GM12864 (cell line): ENCODE results near the gene RIT2.

Experiments used
- DNase-seq: peaks from one replicate; pipeline ENCODE4 v3.0.0-alpha.2; 2011; ENCODE audit warnings: low read depth
- H3K4me3 ChIP-seq: 2 replicates; pipeline ENCODE4 v1.5.1; 2011; ENCODE audit warnings: mild to moderate bottlenecking, low read depth, low read length, control low read depth
- CTCF ChIP-seq: IDR thresholded peaks from 2 replicates; pipeline ENCODE4 v1.5.1; 2011; ENCODE audit warnings: low read depth, mild to moderate bottlenecking, moderate library complexity, low read length, control low read depth, inconsistent platforms; ENCODE audit errors: missing control alignments

The RIT2 gene

GRCh38 chr18:43129946-43130524 lies 14.6 kb upstream of the RIT2 start:
- no peak for TF ChIP-seq CTCF
- DNase-seq = no peak
- no peak overlapping the region for H3K4me3 ChIP-seq

GRCh38 chr18:43125471-43125870 lies 10.0 kb upstream of the RIT2 start:
- no peak for DNase-seq
- no peak for TF ChIP-seq CTCF
- H3K4me3 ChIP-seq = no peak overlapping the region

- no peak for TF ChIP-seq CTCF
- H3K4me3 ChIP-seq = no peak overlapping the region
- DNase-seq = no peak
Measured at GRCh38 chr18:43122955-43123354, 7.5 kb upstream of the RIT2 start.

- no peak for DNase-seq
Measured at GRCh38 chr18:43116699-43117294, 1.3 kb upstream of the RIT2 start.

GRCh38 chr18:43113220-43113895 lies 2.1 kb downstream of the RIT2 start:
- H3K4me3 ChIP-seq = no peak overlapping the region
- no peak for DNase-seq
- no peak for TF ChIP-seq CTCF

More at GRCh38 chr18:43116699-43117294, 1.3 kb upstream of the RIT2 start:
- TF ChIP-seq CTCF = no peak
- H3K4me3 ChIP-seq = no peak overlapping the region

- H3K4me3 ChIP-seq = no peak overlapping the region
- TF ChIP-seq CTCF = no peak
- no peak for DNase-seq
Measured at GRCh38 chr18:43108882-43109281, 6.6 kb downstream of the RIT2 start.
